Neural cell (in vitro differentiated cells): ENCODE measurements around the gene CTSF.
"Not testable (repeated sequence)": the region's sequence is repeated elsewhere in the genome, so short reads cannot be mapped to it uniquely, and the experiment has no call there.

Source experiments
- EP300 ChIP-seq: fragments of 450-650 bp; conservative IDR thresholded peaks from 2 replicates; pipeline ENCODE4 v1.6.1; 2014; ENCODE audit warnings: antibody characterized with exemption, mild to moderate bottlenecking, moderate library complexity; ENCODE audit not compliant: poor library complexity, severe bottlenecking
- EZH2 ChIP-seq: fragments of 200-600, 300-800 bp; shearing (Covaris generic), sonication (generic); IDR thresholded peaks from 2 replicates; pipeline ENCODE4 v1.6.1; 2014; ENCODE audit warnings: antibody characterized with exemption, low read length, borderline replicate concordance, mild to moderate bottlenecking; ENCODE audit not compliant: insufficient read depth, poor library complexity, severe bottlenecking
- MXI1 ChIP-seq: fragments of 450-650 bp; conservative IDR thresholded peaks from 2 replicates; pipeline ENCODE4 v1.6.1; 2014; ENCODE audit warnings: antibody characterized with exemption, mild to moderate bottlenecking; ENCODE audit not compliant: poor library complexity, severe bottlenecking
- POLR2AphosphoS5 ChIP-seq: IDR thresholded peaks from 2 replicates; pipeline ENCODE4 v1.6.1; 2012
- RAD21 ChIP-seq: fragments of 450-650 bp; conservative IDR thresholded peaks from 2 replicates; pipeline ENCODE4 v1.6.1; 2014; ENCODE audit warnings: antibody characterized with exemption, mild to moderate bottlenecking, moderate library complexity
- SMC3 ChIP-seq: fragments of 450-650 bp; conservative IDR thresholded peaks from 2 replicates; pipeline ENCODE4 v1.6.1; 2014; ENCODE audit warnings: antibody characterized with exemption, mild to moderate bottlenecking, moderate library complexity; ENCODE audit not compliant: poor library complexity
- TAF1 ChIP-seq: IDR thresholded peaks from 2 replicates; pipeline ENCODE4 v1.6.1; 2012; ENCODE audit warnings: low read depth
- TF ChIP-seq, protein P1 (sequence below): fragments of 450-650 bp; IDR thresholded peaks from 2 replicates; pipeline ENCODE4 v1.5.1; 2014; ENCODE audit warnings: antibody characterized with exemption, mild to moderate bottlenecking, moderate library complexity; ENCODE audit not compliant: poor library complexity, severe bottlenecking
- TF ChIP-seq, protein P2 (sequence below): IDR thresholded peaks from 2 replicates; pipeline ENCODE4 v1.6.1; 2012; ENCODE audit warnings: borderline replicate concordance

DNA sequence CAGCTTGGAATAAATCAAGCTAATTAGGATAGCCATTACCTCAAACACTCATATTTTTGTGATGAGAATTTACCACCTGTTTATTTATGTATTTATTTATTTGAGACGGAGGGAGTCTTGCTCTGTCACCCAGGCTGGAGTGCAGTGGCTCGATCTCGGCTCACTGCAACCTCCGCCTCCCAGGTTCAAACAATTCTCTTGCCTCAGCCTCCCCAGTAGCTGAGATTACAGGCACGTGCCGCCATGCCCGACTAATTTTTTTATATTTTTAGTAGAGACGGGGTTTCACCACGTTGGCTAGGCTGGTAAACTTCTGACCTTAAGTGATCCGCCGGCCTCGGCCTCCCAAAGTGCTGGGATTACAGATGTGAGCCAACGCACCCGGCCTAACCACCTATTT, 23.5 kb downstream of the CTSF start:
- TF ChIP-seq, protein P1, sequence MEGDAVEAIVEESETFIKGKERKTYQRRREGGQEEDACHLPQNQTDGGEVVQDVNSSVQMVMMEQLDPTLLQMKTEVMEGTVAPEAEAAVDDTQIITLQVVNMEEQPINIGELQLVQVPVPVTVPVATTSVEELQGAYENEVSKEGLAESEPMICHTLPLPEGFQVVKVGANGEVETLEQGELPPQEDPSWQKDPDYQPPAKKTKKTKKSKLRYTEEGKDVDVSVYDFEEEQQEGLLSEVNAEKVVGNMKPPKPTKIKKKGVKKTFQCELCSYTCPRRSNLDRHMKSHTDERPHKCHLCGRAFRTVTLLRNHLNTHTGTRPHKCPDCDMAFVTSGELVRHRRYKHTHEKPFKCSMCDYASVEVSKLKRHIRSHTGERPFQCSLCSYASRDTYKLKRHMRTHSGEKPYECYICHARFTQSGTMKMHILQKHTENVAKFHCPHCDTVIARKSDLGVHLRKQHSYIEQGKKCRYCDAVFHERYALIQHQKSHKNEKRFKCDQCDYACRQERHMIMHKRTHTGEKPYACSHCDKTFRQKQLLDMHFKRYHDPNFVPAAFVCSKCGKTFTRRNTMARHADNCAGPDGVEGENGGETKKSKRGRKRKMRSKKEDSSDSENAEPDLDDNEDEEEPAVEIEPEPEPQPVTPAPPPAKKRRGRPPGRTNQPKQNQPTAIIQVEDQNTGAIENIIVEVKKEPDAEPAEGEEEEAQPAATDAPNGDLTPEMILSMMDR, result not testable (repeated sequence)
- TF ChIP-seq RAD21, EP300, EZH2, POLR2AphosphoS5, TAF1, SMC3, MXI1: not testable (repeated sequence)
- TF ChIP-seq, protein P2, sequence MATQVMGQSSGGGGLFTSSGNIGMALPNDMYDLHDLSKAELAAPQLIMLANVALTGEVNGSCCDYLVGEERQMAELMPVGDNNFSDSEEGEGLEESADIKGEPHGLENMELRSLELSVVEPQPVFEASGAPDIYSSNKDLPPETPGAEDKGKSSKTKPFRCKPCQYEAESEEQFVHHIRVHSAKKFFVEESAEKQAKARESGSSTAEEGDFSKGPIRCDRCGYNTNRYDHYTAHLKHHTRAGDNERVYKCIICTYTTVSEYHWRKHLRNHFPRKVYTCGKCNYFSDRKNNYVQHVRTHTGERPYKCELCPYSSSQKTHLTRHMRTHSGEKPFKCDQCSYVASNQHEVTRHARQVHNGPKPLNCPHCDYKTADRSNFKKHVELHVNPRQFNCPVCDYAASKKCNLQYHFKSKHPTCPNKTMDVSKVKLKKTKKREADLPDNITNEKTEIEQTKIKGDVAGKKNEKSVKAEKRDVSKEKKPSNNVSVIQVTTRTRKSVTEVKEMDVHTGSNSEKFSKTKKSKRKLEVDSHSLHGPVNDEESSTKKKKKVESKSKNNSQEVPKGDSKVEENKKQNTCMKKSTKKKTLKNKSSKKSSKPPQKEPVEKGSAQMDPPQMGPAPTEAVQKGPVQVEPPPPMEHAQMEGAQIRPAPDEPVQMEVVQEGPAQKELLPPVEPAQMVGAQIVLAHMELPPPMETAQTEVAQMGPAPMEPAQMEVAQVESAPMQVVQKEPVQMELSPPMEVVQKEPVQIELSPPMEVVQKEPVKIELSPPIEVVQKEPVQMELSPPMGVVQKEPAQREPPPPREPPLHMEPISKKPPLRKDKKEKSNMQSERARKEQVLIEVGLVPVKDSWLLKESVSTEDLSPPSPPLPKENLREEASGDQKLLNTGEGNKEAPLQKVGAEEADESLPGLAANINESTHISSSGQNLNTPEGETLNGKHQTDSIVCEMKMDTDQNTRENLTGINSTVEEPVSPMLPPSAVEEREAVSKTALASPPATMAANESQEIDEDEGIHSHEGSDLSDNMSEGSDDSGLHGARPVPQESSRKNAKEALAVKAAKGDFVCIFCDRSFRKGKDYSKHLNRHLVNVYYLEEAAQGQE, result not testable (repeated sequence)
